ENCODE data around the gene TRPC1. TPM values are rescaled to one million over a fixed set of nuclear protein-coding genes. Genes with fewer than 3 reads are reported as not detected.

Gene TRPC1
- polyA plus RNA-seq, 1 donor (not counting 4 experiments of a cell fraction or from before 2014, with no cell fraction given), result 9.1 TPM

GRCh38 chr3:142716102-142716501, 7.7 kb upstream of the TRPC1 start:
- Histone ChIP-seq H3K27me3 (ENCODE audit: control insufficient read depth, extremely low read depth, insufficient read depth, low read length) (no peaks in the 10 kb centered on the region), H3K4me3 (ENCODE audit: control insufficient read depth in 2 of 3, extremely low read depth in 1 of 3, insufficient read depth in 2 of 3, low read depth in 1 of 3, low read length in 3 of 3) (no peak overlapping the region), H3K4me2 (ENCODE audit: control insufficient read depth, extremely low read depth, insufficient read depth, low read depth, low read length) (no peak overlapping the region), H4K20me1 (ENCODE audit: control insufficient read depth, extremely low read depth, insufficient read depth, low read length) (no peaks in the 10 kb centered on the region), H3K9ac (ENCODE audit: control insufficient read depth, extremely low read depth, insufficient read depth, low read length) (no peak overlapping the region), H3K4me1 (ENCODE audit: control insufficient read depth, extremely low read depth, insufficient read depth, low read length) (no peaks in the 10 kb centered on the region), H3K9me3 (ENCODE audit: control insufficient read depth, low read depth, low read length) (no peaks in the 10 kb centered on the region), H2AFZ (ENCODE audit: control insufficient read depth, low read length) (no peak overlapping the region), H3K36me3 (ENCODE audit: control insufficient read depth in 2 of 2, extremely low read depth in 1 of 2, insufficient read depth in 2 of 2, low read length in 2 of 2) (no peaks in the 10 kb centered on the region), H3K9me1 (ENCODE audit: control insufficient read depth, extremely low read depth, insufficient read depth, low read length) (no peaks in the 10 kb centered on the region), H3K79me2 (ENCODE audit: control insufficient read depth, insufficient read depth, low read length) (no peaks in the 10 kb centered on the region), H3K27ac (ENCODE audit: control insufficient read depth, insufficient read depth, low read length) (no peak overlapping the region)
- TF ChIP-seq, protein P1, sequence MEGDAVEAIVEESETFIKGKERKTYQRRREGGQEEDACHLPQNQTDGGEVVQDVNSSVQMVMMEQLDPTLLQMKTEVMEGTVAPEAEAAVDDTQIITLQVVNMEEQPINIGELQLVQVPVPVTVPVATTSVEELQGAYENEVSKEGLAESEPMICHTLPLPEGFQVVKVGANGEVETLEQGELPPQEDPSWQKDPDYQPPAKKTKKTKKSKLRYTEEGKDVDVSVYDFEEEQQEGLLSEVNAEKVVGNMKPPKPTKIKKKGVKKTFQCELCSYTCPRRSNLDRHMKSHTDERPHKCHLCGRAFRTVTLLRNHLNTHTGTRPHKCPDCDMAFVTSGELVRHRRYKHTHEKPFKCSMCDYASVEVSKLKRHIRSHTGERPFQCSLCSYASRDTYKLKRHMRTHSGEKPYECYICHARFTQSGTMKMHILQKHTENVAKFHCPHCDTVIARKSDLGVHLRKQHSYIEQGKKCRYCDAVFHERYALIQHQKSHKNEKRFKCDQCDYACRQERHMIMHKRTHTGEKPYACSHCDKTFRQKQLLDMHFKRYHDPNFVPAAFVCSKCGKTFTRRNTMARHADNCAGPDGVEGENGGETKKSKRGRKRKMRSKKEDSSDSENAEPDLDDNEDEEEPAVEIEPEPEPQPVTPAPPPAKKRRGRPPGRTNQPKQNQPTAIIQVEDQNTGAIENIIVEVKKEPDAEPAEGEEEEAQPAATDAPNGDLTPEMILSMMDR (optimal IDR thresholded peaks at IDR 0.05 in 1 of 3, IDR thresholded peaks at IDR 0.05 in 1 of 3, conservative IDR thresholded peaks at IDR 0.05 in 1 of 3; ENCODE audit: extremely low read depth in 1 of 3, insufficient read depth in 2 of 3, low read length in 3 of 3), result no peak
- TF ChIP-seq EZH2 (IDR thresholded peaks at IDR 0.05; ENCODE audit: low read length), result no peak
- FAIRE-seq (no peak), DNase-seq (ENCODE audit: low read depth, low spot score) (no peak)
- dilution Hi-C loops (cut with MboI; ENCODE audit: extremely low pct_ligation_motif_present, low sequenced_read_pairs), result no loop called here

DNA sequence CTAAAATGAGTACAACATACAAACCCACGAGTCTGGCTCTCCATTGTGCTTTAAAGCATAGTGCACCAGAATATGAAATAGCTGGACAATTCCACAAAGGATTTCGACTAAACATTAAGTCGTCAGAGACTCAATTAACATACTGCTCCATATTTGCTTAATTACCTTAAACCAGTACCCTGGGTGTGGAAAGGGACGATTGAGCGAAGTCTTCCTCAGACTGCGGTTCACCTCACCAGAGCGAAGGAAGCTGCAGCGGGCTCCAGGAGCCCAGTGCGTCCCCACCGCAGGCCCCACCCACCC, 218 bp upstream of the TRPC1 start:
- no peak overlapping the region for H3K9ac ChIP-seq (ENCODE audit: control insufficient read depth, extremely low read depth, insufficient read depth, low read length)
- TF ChIP-seq, protein P1 (optimal IDR thresholded peaks at IDR 0.05 in 1 of 3, IDR thresholded peaks at IDR 0.05 in 1 of 3, conservative IDR thresholded peaks at IDR 0.05 in 1 of 3; ENCODE audit: extremely low read depth in 1 of 3, insufficient read depth in 2 of 3, low read length in 3 of 3), result no peak
- TF ChIP-seq EZH2 (IDR thresholded peaks at IDR 0.05; ENCODE audit: low read length), result no peak
- no peak for FAIRE-seq

More for the DNA sequence above, 218 bp upstream of the TRPC1 start:
- dilution Hi-C loops (cut with MboI; ENCODE audit: extremely low pct_ligation_motif_present, low sequenced_read_pairs), result no loop called here
- Histone ChIP-seq H3K4me1 (ENCODE audit: control insufficient read depth, extremely low read depth, insufficient read depth, low read length) (peaks cover 4% of the 10 kb centered on the region), H3K27me3 (ENCODE audit: control insufficient read depth, extremely low read depth, insufficient read depth, low read length) (no peaks in the 10 kb centered on the region), H3K36me3 (ENCODE audit: control insufficient read depth in 2 of 2, extremely low read depth in 1 of 2, insufficient read depth in 2 of 2, low read length in 2 of 2) (no peaks in the 10 kb centered on the region), H3K27ac (ENCODE audit: control insufficient read depth, insufficient read depth, low read length) (no peak overlapping the region), H4K20me1 (ENCODE audit: control insufficient read depth, extremely low read depth, insufficient read depth, low read length) (no peaks in the 10 kb centered on the region), H3K9me1 (ENCODE audit: control insufficient read depth, extremely low read depth, insufficient read depth, low read length) (no peaks in the 10 kb centered on the region), H3K4me3 (ENCODE audit: control insufficient read depth in 2 of 3, extremely low read depth in 1 of 3, insufficient read depth in 2 of 3, low read depth in 1 of 3, low read length in 3 of 3) (peak overlapping the region; percentile 58 to 88 (median 70)), H3K4me2 (ENCODE audit: control insufficient read depth, extremely low read depth, insufficient read depth, low read depth, low read length) (peak overlapping the region; percentile 98), H3K79me2 (ENCODE audit: control insufficient read depth, insufficient read depth, low read length) (peaks cover 3% of the 10 kb centered on the region), H2AFZ (ENCODE audit: control insufficient read depth, low read length) (peak overlapping the region; percentile 86), H3K9me3 (ENCODE audit: control insufficient read depth, low read depth, low read length) (no peaks in the 10 kb centered on the region)
- no peak for DNase-seq (ENCODE audit: low read depth, low spot score)

Measured in keratinocyte (primary cell).